Ascending aorta (tissue), 2 donors: Measurements from ENCODE around the gene AMTN. TPM values are rescaled to one million over a fixed set of nuclear protein-coding genes. Genes with fewer than 3 reads are reported as not detected.

Experiments
- DNase-seq, 2 donors: peaks; one replicate each; pipeline ENCODE4 v3.0.0-alpha.2; 2019; ENCODE audit warnings: low spot score in 2 of 2
- H3K27ac ChIP-seq, 2 donors: fragments of 200-600 bp; sonication (generic); one replicate each; pipeline ENCODE4 v1.5.1; 2016 to 2017; ENCODE audit warnings: mild to moderate bottlenecking in 1 of 2
- H3K27me3 ChIP-seq: fragments of 200-600 bp; sonication (generic); one replicate; pipeline ENCODE4 v1.5.1; 2017
- H3K36me3 ChIP-seq, 2 donors: fragments of 200-600 bp; sonication (generic); one replicate each; pipeline ENCODE4 v1.5.1; 2016
- H3K4me1 ChIP-seq, 2 donors: fragments of 200-600 bp; sonication (generic); one replicate each; pipeline ENCODE4 v1.5.1; 2016 to 2017; ENCODE audit warnings: mild to moderate bottlenecking in 1 of 2
- H3K4me3 ChIP-seq, 2 donors: fragments of 200-600 bp; sonication (generic); one replicate each; pipeline ENCODE4 v1.5.1; 2016 to 2017; ENCODE audit warnings: mild to moderate bottlenecking in 1 of 2
- H3K9me3 ChIP-seq, 2 donors: fragments of 200-600 bp; sonication (generic); one replicate each; pipeline ENCODE4 v1.5.1; 2016
- CTCF ChIP-seq, 3 experiments: fragments of 200-600 bp in 2 of 3; fragments of 450-650 bp in 1 of 3; sonication (generic) in 2 of 3; IDR thresholded peaks; one replicate each; pipeline ENCODE4 v1.5.1; 2016 to 2019; ENCODE audit warnings: antibody characterized with exemption in 3 of 3, mild to moderate bottlenecking in 1 of 3, moderate library complexity in 1 of 3
- intact Hi-C: fragments of 100-400 bp; cut with DNase I; formaldehyde crosslinking; loops from one replicate; pipeline ENCODE4 v1.15.1; 2023
- total RNA-seq: library from RNA; depleted of rRNA; stranded (reverse); fragments of >200 nt; gene quantifications from one replicate; pipeline ENCODE4 v1.1.0, GENCODE V29; 2016

Gene AMTN
- total RNA-seq, 1 donor from 2014 or later = not detected

GRCh38 chr4:70564033-70564432, 45.7 kb downstream of the AMTN start:
- Histone ChIP-seq H3K4me1 (no peaks in the 10 kb centered on the region), H3K27me3 (no peaks in the 10 kb centered on the region), H3K4me3 (no peak overlapping the region), H3K36me3 (no peaks in the 10 kb centered on the region), H3K9me3 (no peaks in the 10 kb centered on the region), H3K27ac (no peak overlapping the region)
- DNase-seq = no peak
- intact Hi-C loops = no loop called here
- no peak for TF ChIP-seq CTCF (IDR thresholded peaks at IDR 0.05)

- H3K4me3 ChIP-seq = no peak overlapping the region
- H3K27me3 ChIP-seq = no peaks in the 10 kb centered on the region
- H3K27ac ChIP-seq = no peak overlapping the region
- no peaks in the 10 kb centered on the region for H3K9me3 ChIP-seq
- no peak for DNase-seq
- no peaks in the 10 kb centered on the region for H3K36me3 ChIP-seq
- no peaks in the 10 kb centered on the region for H3K4me1 ChIP-seq
- TF ChIP-seq CTCF (IDR thresholded peaks at IDR 0.05) = no peak
- intact Hi-C loops = no loop called here
Observed at GRCh38 chr4:70570796-70571195, 52.4 kb downstream of the AMTN start.

GRCh38 chr4:70571772-70572171, 53.4 kb downstream of the AMTN start:
- no peaks in the 10 kb centered on the region for H3K27me3 ChIP-seq
- no peak for DNase-seq
- no peaks in the 10 kb centered on the region for H3K4me1 ChIP-seq
- no peak for TF ChIP-seq CTCF (IDR thresholded peaks at IDR 0.05)
- H3K36me3 ChIP-seq = no peaks in the 10 kb centered on the region
- H3K27ac ChIP-seq = no peak overlapping the region
- H3K4me3 ChIP-seq = no peak overlapping the region
- no peaks in the 10 kb centered on the region for H3K9me3 ChIP-seq
- intact Hi-C loops = no loop called here

- H3K9me3 ChIP-seq = no peaks in the 10 kb centered on the region
- no peak for DNase-seq
- H3K27ac ChIP-seq = no peak overlapping the region
- no peaks in the 10 kb centered on the region for H3K36me3 ChIP-seq
- H3K4me3 ChIP-seq = no peak overlapping the region
- no peaks in the 10 kb centered on the region for H3K27me3 ChIP-seq
- H3K4me1 ChIP-seq = no peaks in the 10 kb centered on the region
- intact Hi-C loops = no loop called here
- TF ChIP-seq CTCF (IDR thresholded peaks at IDR 0.05) = no peak
Observed at GRCh38 chr4:70575964-70576363, 57.6 kb downstream of the AMTN start.

GRCh38 chr4:70577220-70577927, 59.0 kb downstream of the AMTN start:
- Histone ChIP-seq H3K4me1 (no peaks in the 10 kb centered on the region), H3K36me3 (no peaks in the 10 kb centered on the region), H3K27me3 (no peaks in the 10 kb centered on the region), H3K9me3 (no peaks in the 10 kb centered on the region), H3K27ac (no peak overlapping the region), H3K4me3 (no peak overlapping the region)
- intact Hi-C loops = no loop called here
- no peak for TF ChIP-seq CTCF (IDR thresholded peaks at IDR 0.05)
- no peak for DNase-seq

GRCh38 chr4:70581980-70582379, 63.6 kb downstream of the AMTN start:
- Histone ChIP-seq H3K4me1 (no peaks in the 10 kb centered on the region), H3K27me3 (no peaks in the 10 kb centered on the region), H3K9me3 (no peaks in the 10 kb centered on the region), H3K27ac (no peak overlapping the region), H3K36me3 (no peaks in the 10 kb centered on the region), H3K4me3 (no peak overlapping the region)
- DNase-seq = no peak
- TF ChIP-seq CTCF (IDR thresholded peaks at IDR 0.05) = no peak
- intact Hi-C loops = no loop called here
